Right lobe of liver (tissue), 6 donors: ENCODE data around the gene SPDYA. TPM values are rescaled to one million over a fixed set of nuclear protein-coding genes. Genes with fewer than 3 reads are reported as not detected.
"Not testable (repeated sequence)": the region's sequence is repeated elsewhere in the genome, so short reads cannot be mapped to it uniquely, and the experiment has no call there.

ENCODE experiments used
- ATAC-seq, 4 donors: fragments of 200-7000 bp; cut with Tn5 transposase; one replicate each; pipeline ENCODE4 v1.9.1; 2020; ENCODE audit warnings: mild to moderate bottlenecking in 4 of 4, moderate library complexity in 4 of 4
- DNase-seq, 3 donors: peaks; one replicate each; pipeline ENCODE4 v3.0.0-alpha.2; 2020
- H3K27ac ChIP-seq, 3 donors: fragments of 200-600 bp; one replicate each; pipeline ENCODE4 v1.8.0; 2022
- H3K27me3 ChIP-seq, 2 donors: fragments of 200-600 bp; one replicate each; pipeline ENCODE4 v1.8.0; 2022
- H3K36me3 ChIP-seq, 4 donors: fragments of 200-600 bp; sonication (generic) in 1 of 4; one replicate each; pipeline versions ENCODE4 v1.5.1 to v1.8.0; 2017 to 2022; ENCODE audit warnings: control low read depth in 1 of 4
- H3K4me1 ChIP-seq, 4 donors: fragments of 200-600 bp; sonication (generic) in 1 of 4; one replicate each; pipeline versions ENCODE4 v1.5.1 to v1.8.0; 2017 to 2022; ENCODE audit warnings: control low read depth in 1 of 4
- H3K4me3 ChIP-seq, 3 donors: fragments of 200-600 bp; one replicate each; pipeline ENCODE4 v1.8.0; 2022
- H3K9me3 ChIP-seq, 4 donors: fragments of 200-600 bp; sonication (generic) in 1 of 4; one replicate each; pipeline versions ENCODE4 v1.5.1 to v1.8.0; 2017 to 2022; ENCODE audit warnings: control low read depth in 1 of 4
- CTCF ChIP-seq, 4 donors: fragments of 200-600 bp in 3 of 4; fragments of 450-650 bp in 1 of 4; IDR thresholded peaks; one replicate each; pipeline versions ENCODE4 v1.5.1 to v1.8.0; 2016 to 2022; ENCODE audit warnings: antibody characterized with exemption in 4 of 4, mild to moderate bottlenecking in 2 of 4
- POLR2A ChIP-seq: fragments of 450-650 bp; IDR thresholded peaks from one replicate; pipeline ENCODE4 v1.6.1; 2017; ENCODE audit warnings: antibody characterized with exemption, mild to moderate bottlenecking
- WGBS: methylation state at CpG from one replicate; pipeline ENCODE4 v1.1.6; 2018; ENCODE audit warnings: low coverage, low lambda C conversion rate; ENCODE audit not compliant: insufficient coverage; ENCODE audit errors: missing lambda C conversion rate; 5-methylcytosine and 5-hydroxymethylcytosine counted together
- intact Hi-C, 2 donors: fragments of 100-400 bp; cut with DNase I; formaldehyde crosslinking; loops; one replicate each; pipeline versions ENCODE4 v1.11.2 to v1.14.1; 2022
- total RNA-seq, 6 experiments: library from RNA; depleted of rRNA in 2 of 6; stranded (reverse); fragments of >200 nt in 2 of 6; fragmentation: NEBNext Ultra II Directional in 3 of 6; extraction: Animal tissue kit (Norgen Biotek cat#: 25700) in 3 of 6; gene quantifications; one replicate each; pipeline versions ENCODE4 v1.1.0 to v1.2.4, GENCODE V29; 2016 to 2023
- donor health status: DM: no; HTN: yes; CAD: no.
- donor health status: DM: no; HTN: no; CAD: no.
- donor health status: DM: no; HTN: no; CAD: no.
- donor health status: DM: no; HTN: yes; CAD: no.
- donor health status: DM: no; HTN: yes; CAD: no.

The SPDYA gene
- total RNA-seq, 6 experiments from 2014 or later = 0.15 to 0.55 (median 0.42) TPM; not detected in 1

- DNase-seq = no peak
- Histone ChIP-seq H3K4me1 (no peaks in the 10 kb centered on the region), H3K36me3 (peaks cover 0 to 54% (median 20%) of the 10 kb centered on the region in 4 donors), H3K4me3 (no peak overlapping the region), H3K9me3 (no peaks in the 10 kb centered on the region), H3K27ac (no peak overlapping the region), H3K27me3 (no peaks in the 10 kb centered on the region)
- TF ChIP-seq POLR2A = no peak
- TF ChIP-seq CTCF (IDR thresholded peaks at IDR 0.05) = no peak
- no peak for ATAC-seq
- WGBS = 86% methylated on average over 3 of the region's 5 CpGs
- intact Hi-C loops = no loop called here
These were observed 32.2 kb upstream of the SPDYA start for GRCh38 chr2:28778392-28778791.

- intact Hi-C loops = no loop called here
- H3K27ac ChIP-seq = no peak overlapping the region
- WGBS = 91% methylated on average over 2 of the region's 2 CpGs
- no peak for DNase-seq
- peak in 1 of 4 donors; percentile 27 for ATAC-seq
- H3K36me3 ChIP-seq = peaks cover 0 to 60% (median 23%) of the 10 kb centered on the region in 4 donors
- H3K4me1 ChIP-seq = no peaks in the 10 kb centered on the region
- H3K27me3 ChIP-seq = no peaks in the 10 kb centered on the region
- H3K9me3 ChIP-seq = no peaks in the 10 kb centered on the region
- H3K4me3 ChIP-seq = no peak overlapping the region
- TF ChIP-seq CTCF (IDR thresholded peaks at IDR 0.05) (no peak), POLR2A (no peak)
These were observed 31.6 kb upstream of the SPDYA start for GRCh38 chr2:28779001-28779400.

GRCh38 chr2:28780496-28780895 lies 30.1 kb upstream of the SPDYA start:
- TF ChIP-seq POLR2A = no peak
- TF ChIP-seq CTCF (IDR thresholded peaks at IDR 0.05) = no peak
- H3K4me3 ChIP-seq = no peak overlapping the region
- H3K4me1 ChIP-seq = no peaks in the 10 kb centered on the region
- no peak for ATAC-seq
- DNase-seq = no peak
- intact Hi-C loops = no loop called here
- H3K27me3 ChIP-seq = no peaks in the 10 kb centered on the region
- H3K9me3 ChIP-seq = no peaks in the 10 kb centered on the region
- 96% methylated on average over 2 of the region's 2 CpGs for WGBS
- peaks cover 0 to 65% (median 29%) of the 10 kb centered on the region in 4 donors for H3K36me3 ChIP-seq
- H3K27ac ChIP-seq = no peak overlapping the region

GRCh38 chr2:28782423-28782822 lies 28.2 kb upstream of the SPDYA start:
- Histone ChIP-seq H3K27me3 (no peaks in the 10 kb centered on the region), H3K9me3 (no peaks in the 10 kb centered on the region), H3K36me3 (peaks cover 0 to 78% (median 37%) of the 10 kb centered on the region in 4 donors), H3K4me3 (no peak overlapping the region), H3K4me1 (no peaks in the 10 kb centered on the region), H3K27ac (no peak overlapping the region)
- TF ChIP-seq CTCF (IDR thresholded peaks at IDR 0.05) (no peak), POLR2A (no peak)
- intact Hi-C loops = no loop called here
- WGBS = 66% methylated on average over 3 of the region's 3 CpGs
- DNase-seq (no peak), ATAC-seq (no peak)

- ATAC-seq, H3K27me3 ChIP-seq, H3K4me1 ChIP-seq, H3K27ac ChIP-seq, H3K4me3 ChIP-seq, intact Hi-C loops, H3K9me3 ChIP-seq, DNase-seq: not testable (repeated sequence)
- H3K36me3 ChIP-seq = peaks cover under 1 to 78% (median 49%) of the 10 kb centered on the region in 4 donors
- 89% methylated on average over 6 of the region's 7 CpGs for WGBS
These were observed 26.1 kb upstream of the SPDYA start for GRCh38 chr2:28784570-28784969.
